BLaER1 treated with 17β-estradiol and CSF1 and Interleukin-3, amounts not matched to agents 10 nM and 100 nM (cell line): ENCODE data around the gene GRM7.

Source experiments
- H3K27ac ChIP-seq, 11 experiments: shearing (Covaris generic); formaldehyde crosslinking; 2 replicates each; pipeline ENCODE4 v1.8.1; 2022
- H3K27me3 ChIP-seq, 11 experiments: shearing (Covaris generic); formaldehyde crosslinking; 2 replicates each; pipeline ENCODE4 v1.8.1; 2022
- H3K36me3 ChIP-seq, 11 experiments: shearing (Covaris generic); formaldehyde crosslinking; 2 replicates each; pipeline ENCODE4 v1.8.1; 2022
- H3K4me1 ChIP-seq, 10 experiments: shearing (Covaris generic); formaldehyde crosslinking; 2 replicates each; pipeline ENCODE4 v1.8.1; 2022
- H3K4me2 ChIP-seq, 11 experiments: shearing (Covaris generic); formaldehyde crosslinking; 2 replicates each; pipeline ENCODE4 v1.8.1; 2022
- H3K4me3 ChIP-seq, 10 experiments: shearing (Covaris generic); formaldehyde crosslinking; 2 replicates each; pipeline ENCODE4 v1.8.1; 2022
- H3K9ac ChIP-seq, 11 experiments: shearing (Covaris generic); formaldehyde crosslinking; 2 replicates each; pipeline ENCODE4 v1.8.1; 2022
- H3K9me3 ChIP-seq, 11 experiments: shearing (Covaris generic); formaldehyde crosslinking; replicated peaks in 1 of 11; 2 replicates each; pipeline ENCODE4 v1.8.1; 2022
- H4K20me1 ChIP-seq, 11 experiments: shearing (Covaris generic); formaldehyde crosslinking; 2 replicates each; pipeline ENCODE4 v1.8.1; 2022
- Cebpa-rat ChIP-seq, 11 experiments: shearing (Covaris generic); IDR thresholded peaks; 2 replicates each; pipeline ENCODE4 v1.8.1; 2022

Gene GRM7

DNA sequence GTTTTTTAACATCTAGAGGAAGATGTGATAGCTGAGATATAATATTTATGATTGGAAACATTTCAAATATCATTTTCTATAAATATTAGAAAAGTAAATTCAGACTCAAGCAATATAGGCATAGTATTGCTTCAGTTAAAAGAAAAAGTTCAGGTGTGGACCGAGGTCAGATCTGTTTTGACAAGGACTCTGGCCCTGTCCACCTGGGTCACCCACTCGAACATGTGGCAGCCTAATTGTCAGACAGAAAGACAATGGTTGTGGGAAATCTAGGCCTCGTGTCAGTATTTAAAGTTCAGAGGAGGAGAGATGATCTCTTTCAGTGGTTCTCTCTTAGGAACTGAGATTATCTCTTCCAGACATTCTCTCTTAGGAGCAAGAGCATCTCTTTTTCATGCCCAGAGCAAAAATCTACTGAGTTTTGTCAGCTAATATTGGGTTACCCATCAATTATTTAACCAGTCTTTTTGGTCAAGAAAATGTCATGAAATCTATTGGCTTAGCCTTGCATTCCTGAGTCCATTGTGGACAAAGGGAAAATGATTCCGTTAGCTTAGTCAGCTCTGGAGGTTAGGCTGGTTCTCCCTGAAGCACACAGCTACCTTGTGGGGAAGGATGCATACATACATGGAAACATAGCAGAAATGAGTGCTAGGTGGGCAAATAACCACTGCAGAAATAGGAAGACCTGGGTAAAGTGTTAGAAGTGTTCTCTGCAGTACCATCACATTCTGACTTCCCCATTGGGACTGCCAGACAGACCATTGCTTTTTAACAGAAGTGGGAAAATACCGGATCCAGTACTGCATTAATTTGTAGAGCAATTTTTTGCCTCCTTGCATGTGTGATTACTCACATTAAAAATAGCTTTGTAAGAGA is 343.3 kb downstream of the GRM7 start:
- Histone ChIP-seq H3K4me3 (no peak overlapping the region), H3K9me3 (no peaks in the 10 kb centered on the region), H3K9ac (no peak overlapping the region), H3K4me1 (0 out of 20 replicates have a peak, but pooled peaks cover 0 to 5% (median 0%) of the 10 kb centered on the region in 10 experiments), H3K4me2 (no peak overlapping the region), H3K27ac (no peak overlapping the region), H4K20me1 (no peaks in the 10 kb centered on the region), H3K27me3 (no peaks in the 10 kb centered on the region), H3K36me3 (no peaks in the 10 kb centered on the region)
- TF ChIP-seq Cebpa-rat (IDR thresholded peaks at IDR 0.05): no peak

DNA sequence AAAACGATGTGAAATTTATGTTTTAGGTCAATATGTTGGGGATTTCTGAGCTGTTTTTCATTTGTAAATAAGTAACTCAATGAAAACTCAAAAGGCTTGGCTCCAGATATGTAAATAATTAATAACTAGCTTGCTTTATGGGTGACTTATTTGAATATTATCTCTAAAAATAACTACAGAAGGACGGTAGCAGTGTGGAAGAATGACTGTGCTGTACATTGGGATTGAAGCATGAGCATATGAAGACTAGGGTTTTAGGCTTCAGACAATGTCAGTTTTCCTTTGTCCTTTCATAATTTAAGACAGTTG is 343.9 kb downstream of the GRM7 start:
- Histone ChIP-seq H3K4me1 (0 out of 20 replicates have a peak, but pooled peaks cover 0 to 5% (median 0%) of the 10 kb centered on the region in 10 experiments), H3K27ac (no peak overlapping the region), H3K9ac (no peak overlapping the region), H3K9me3 (no peaks in the 10 kb centered on the region), H3K27me3 (no peaks in the 10 kb centered on the region), H3K4me3 (no peak overlapping the region), H3K36me3 (no peaks in the 10 kb centered on the region), H4K20me1 (no peaks in the 10 kb centered on the region), H3K4me2 (no peak overlapping the region)
- no peak for TF ChIP-seq Cebpa-rat (IDR thresholded peaks at IDR 0.05)

DNA sequence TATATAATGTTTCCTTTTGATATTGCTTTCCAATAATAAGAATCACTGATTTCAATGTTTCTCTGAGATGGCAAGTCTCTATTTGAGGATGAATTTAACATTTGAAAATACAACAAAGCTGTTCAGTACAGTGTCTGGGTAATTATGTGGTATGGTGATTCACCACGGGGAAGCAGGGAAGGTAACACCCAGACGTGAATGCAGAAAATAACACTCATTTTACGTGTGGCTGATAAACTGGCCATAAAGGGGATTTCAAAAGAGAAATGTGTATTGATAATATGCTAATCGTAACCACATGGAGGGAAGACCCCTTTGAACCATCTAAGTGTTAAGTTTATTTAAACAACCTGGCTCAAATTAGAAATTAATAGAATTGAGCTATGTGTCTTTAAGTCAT is 344.6 kb downstream of the GRM7 start:
- H3K4me2 ChIP-seq: peak overlapping the region; percentile 11 to 75 (median 42); a peak in 16 of 22 replicates
- H3K27me3 ChIP-seq: no peaks in the 10 kb centered on the region
- peak overlapping the region in 4 of 11 experiments; percentile 7 to 29 (median 22); a peak in 5 of 22 replicates for H3K9ac ChIP-seq
- H3K9me3 ChIP-seq: no peaks in the 10 kb centered on the region
- H4K20me1 ChIP-seq: no peaks in the 10 kb centered on the region
- peak overlapping the region in 6 of 10 experiments; percentile 12 to 40 (median 26); a peak in 10 of 20 replicates for H3K4me3 ChIP-seq
- 0 out of 20 replicates have a peak, but pooled peaks cover 0 to 5% (median 0%) of the 10 kb centered on the region in 10 experiments for H3K4me1 ChIP-seq
- no peak for TF ChIP-seq Cebpa-rat (IDR thresholded peaks at IDR 0.05)
- H3K27ac ChIP-seq: peak overlapping the region in 8 of 11 experiments; percentile 1 to 46 (median 24); a peak in 7 of 22 replicates
- no peaks in the 10 kb centered on the region for H3K36me3 ChIP-seq

DNA sequence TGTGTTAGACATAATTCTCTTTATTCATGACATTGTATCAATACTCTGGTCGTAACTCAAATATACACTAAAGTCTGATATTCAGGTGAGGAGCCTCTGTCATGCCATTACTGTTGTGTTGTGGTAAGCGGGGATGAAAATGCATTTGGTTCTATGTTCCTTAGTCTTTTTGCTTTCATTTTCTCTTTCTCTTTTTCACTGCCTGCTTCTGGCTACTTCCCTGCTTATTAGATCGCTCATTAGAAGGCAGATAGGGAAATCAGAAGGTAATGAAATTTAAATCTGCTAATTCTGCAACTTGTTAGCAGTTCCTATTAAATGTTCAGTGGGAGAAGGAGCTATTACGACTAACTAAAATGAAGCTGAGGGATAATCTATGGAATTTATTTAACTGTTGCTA is 345.0 kb downstream of the GRM7 start:
- Histone ChIP-seq H3K9me3 (no peaks in the 10 kb centered on the region), H3K9ac (peak overlapping the region in 4 of 11 experiments; percentile 7 to 29 (median 22); a peak in 5 of 22 replicates), H3K27ac (peak overlapping the region in 7 of 11 experiments; percentile 1 to 46 (median 18); a peak in 6 of 22 replicates), H3K36me3 (no peaks in the 10 kb centered on the region), H3K27me3 (no peaks in the 10 kb centered on the region), H3K4me3 (peak overlapping the region in 6 of 10 experiments; percentile 12 to 40 (median 26); a peak in 10 of 20 replicates), H3K4me2 (peak overlapping the region; percentile 11 to 75 (median 42); a peak in 17 of 22 replicates), H3K4me1 (0 out of 20 replicates have a peak, but pooled peaks cover 0 to 5% (median 0%) of the 10 kb centered on the region in 10 experiments), H4K20me1 (no peaks in the 10 kb centered on the region)
- no peak for TF ChIP-seq Cebpa-rat (IDR thresholded peaks at IDR 0.05)

DNA sequence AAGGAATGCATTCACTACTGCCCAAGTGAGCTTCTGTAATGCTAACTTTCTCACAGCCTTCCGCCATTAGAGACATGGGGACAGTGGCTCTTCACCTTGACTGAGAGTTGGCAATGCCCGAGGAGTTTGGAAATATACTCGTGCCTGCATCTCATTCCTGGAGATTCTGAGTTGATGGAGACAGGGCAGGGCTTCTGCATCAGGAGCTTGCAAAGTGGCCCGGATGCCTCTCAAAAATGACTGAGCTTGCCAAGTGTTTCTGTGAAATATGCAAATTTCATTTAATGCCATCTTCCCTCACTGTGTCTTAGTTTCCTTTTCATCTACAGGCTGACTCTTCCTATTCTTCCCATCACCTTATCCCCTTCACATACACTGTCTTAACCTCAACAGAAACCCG is 346.2 kb downstream of the GRM7 start:
- TF ChIP-seq Cebpa-rat (IDR thresholded peaks at IDR 0.05): no peak
- no peaks in the 10 kb centered on the region for H3K36me3 ChIP-seq
- H3K9me3 ChIP-seq: no peaks in the 10 kb centered on the region
- no peaks in the 10 kb centered on the region for H3K27me3 ChIP-seq
- no peak overlapping the region for H3K4me3 ChIP-seq
- H3K4me2 ChIP-seq: no peak overlapping the region
- no peak overlapping the region for H3K27ac ChIP-seq
- H3K4me1 ChIP-seq: 0 out of 20 replicates have a peak, but pooled peaks cover 0 to 5% (median 0%) of the 10 kb centered on the region in 10 experiments
- no peaks in the 10 kb centered on the region for H4K20me1 ChIP-seq
- no peak overlapping the region for H3K9ac ChIP-seq

DNA sequence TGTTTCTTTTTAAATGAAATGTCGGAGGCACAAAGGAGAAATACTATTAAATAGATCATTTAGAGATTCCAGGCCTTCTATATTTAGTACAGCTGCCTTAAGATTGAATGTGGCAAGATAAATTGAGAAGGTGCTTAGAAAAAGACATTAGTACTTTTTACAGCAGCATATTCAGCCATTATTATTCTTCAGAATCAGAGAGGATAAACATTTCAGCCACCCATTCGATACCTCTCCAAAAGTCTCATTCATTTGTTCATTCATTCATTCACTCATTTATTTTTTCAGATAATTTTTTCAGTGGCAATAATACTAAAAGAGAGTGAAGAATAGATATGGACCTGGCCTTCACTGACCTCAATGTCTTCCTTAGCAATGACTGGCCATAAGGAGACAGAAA is 347.0 kb downstream of the GRM7 start:
- H3K4me2 ChIP-seq: no peak overlapping the region
- H3K4me3 ChIP-seq: no peak overlapping the region
- TF ChIP-seq Cebpa-rat (IDR thresholded peaks at IDR 0.05): no peak
- no peaks in the 10 kb centered on the region for H3K36me3 ChIP-seq
- H3K27ac ChIP-seq: no peak overlapping the region
- H4K20me1 ChIP-seq: no peaks in the 10 kb centered on the region
- 0 out of 20 replicates have a peak, but pooled peaks cover 0 to 5% (median 0%) of the 10 kb centered on the region in 10 experiments for H3K4me1 ChIP-seq
- no peak overlapping the region for H3K9ac ChIP-seq
- H3K27me3 ChIP-seq: no peaks in the 10 kb centered on the region
- no peaks in the 10 kb centered on the region for H3K9me3 ChIP-seq

DNA sequence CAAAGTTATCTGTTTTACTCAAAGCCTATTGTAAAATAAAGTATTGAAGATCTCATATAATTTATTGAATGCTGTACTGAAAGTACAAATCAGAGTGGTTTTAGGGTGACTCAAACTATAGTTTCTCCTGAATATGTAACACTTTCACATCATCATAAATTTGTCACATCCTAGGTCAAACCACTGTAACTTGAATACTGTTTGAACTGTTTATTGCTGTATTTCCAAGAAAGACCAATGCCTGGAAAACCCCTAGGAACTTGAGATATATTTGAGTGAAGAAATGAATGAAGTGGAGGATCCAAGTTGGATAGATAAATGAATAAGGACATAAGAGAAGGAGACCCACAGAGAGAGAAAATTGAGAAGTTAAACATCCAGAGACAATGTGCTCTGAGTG is 348.2 kb downstream of the GRM7 start:
- Histone ChIP-seq H4K20me1 (no peaks in the 10 kb centered on the region), H3K4me3 (no peak overlapping the region), H3K4me2 (no peak overlapping the region), H3K9me3 (no peaks in the 10 kb centered on the region), H3K27me3 (no peaks in the 10 kb centered on the region), H3K36me3 (no peaks in the 10 kb centered on the region), H3K9ac (no peak overlapping the region), H3K4me1 (0 out of 20 replicates have a peak, but pooled peaks cover 0 to 5% (median 0%) of the 10 kb centered on the region in 10 experiments), H3K27ac (no peak overlapping the region)
- no peak for TF ChIP-seq Cebpa-rat (IDR thresholded peaks at IDR 0.05)

DNA sequence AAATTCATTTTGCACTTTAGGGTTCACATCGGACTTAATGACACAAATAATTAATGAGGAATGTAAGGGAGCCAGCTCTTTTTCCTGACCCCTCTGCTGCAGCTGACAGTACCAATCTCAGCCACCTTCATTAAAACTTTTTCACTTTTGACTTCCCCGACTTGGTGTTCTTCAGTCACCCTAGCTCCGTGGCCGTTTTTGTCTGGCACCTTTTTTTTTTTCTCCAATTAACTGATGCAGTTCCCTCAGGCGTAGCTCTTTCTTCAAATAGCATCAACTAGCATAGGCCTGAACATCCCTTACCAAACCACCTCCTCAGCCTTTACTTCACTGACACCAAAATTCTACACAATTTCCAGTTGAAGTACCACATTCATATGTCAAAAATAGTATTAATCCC is 350.8 kb downstream of the GRM7 start:
- no peak overlapping the region for H3K4me2 ChIP-seq
- no peaks in the 10 kb centered on the region for H3K4me1 ChIP-seq
- no peak overlapping the region for H3K9ac ChIP-seq
- no peaks in the 10 kb centered on the region for H3K9me3 ChIP-seq
- H3K27ac ChIP-seq: no peak overlapping the region
- no peak for TF ChIP-seq Cebpa-rat (IDR thresholded peaks at IDR 0.05)
- H3K36me3 ChIP-seq: no peaks in the 10 kb centered on the region
- no peak overlapping the region for H3K4me3 ChIP-seq
- H4K20me1 ChIP-seq: no peaks in the 10 kb centered on the region
- no peaks in the 10 kb centered on the region for H3K27me3 ChIP-seq

DNA sequence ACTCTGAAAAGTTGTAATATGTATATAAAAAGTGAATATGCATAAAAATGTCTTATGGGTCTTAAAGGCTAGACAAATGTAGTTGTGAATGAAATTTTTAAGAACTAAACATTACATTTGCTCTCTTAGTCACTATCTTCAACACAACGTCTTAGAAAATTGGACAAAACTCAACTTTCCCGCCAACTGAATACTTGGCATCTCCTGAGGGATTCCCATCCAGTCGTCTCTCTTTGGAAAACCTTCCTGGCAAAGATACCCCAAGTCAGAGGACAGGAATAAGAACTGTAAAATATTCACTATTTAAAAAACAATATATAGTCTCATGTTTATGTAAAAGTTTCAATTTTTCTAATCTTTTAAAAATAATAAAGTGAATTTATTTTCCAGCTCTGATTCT is 354.8 kb downstream of the GRM7 start:
- H3K4me2 ChIP-seq: no peak overlapping the region
- no peak for TF ChIP-seq Cebpa-rat (IDR thresholded peaks at IDR 0.05)
- H3K27ac ChIP-seq: no peak overlapping the region
- no peaks in the 10 kb centered on the region for H3K36me3 ChIP-seq
- no peaks in the 10 kb centered on the region for H3K4me1 ChIP-seq
- H3K27me3 ChIP-seq: no peaks in the 10 kb centered on the region
- no peaks in the 10 kb centered on the region for H4K20me1 ChIP-seq
- no peaks in the 10 kb centered on the region for H3K9me3 ChIP-seq
- no peak overlapping the region for H3K4me3 ChIP-seq
- no peak overlapping the region for H3K9ac ChIP-seq
